Panc1 (cell line): Measurements from ENCODE around the gene GALNT13. TPM values are rescaled to one million over a fixed set of nuclear protein-coding genes. Genes with fewer than 3 reads are reported as not detected.

Experiments used
- ATAC-seq: fragments of 200-7000 bp; cut with Tn5 transposase; 2 replicates; pipeline ENCODE4 v1.9.1; 2020; ENCODE audit warnings: mild to moderate bottlenecking, moderate library complexity
- BruUV-seq: library from RNA; stranded (reverse); fragments of 400-500 nt; replicated peaks from 2 replicates; lab custom pipeline; 2021; lab: Mats Ljungman, UMichigan
- CTCF ChIA-PET: fragments of 300-600 bp; sonication (Branson Sonifier 250); formaldehyde crosslinking; loops from one replicate; lab custom pipeline; 2022; ENCODE audit warnings: antibody characterized with exemption; lab: Charles Lee
- POLR2A ChIA-PET: fragments of 300-600 bp; sonication (Branson Sonifier 250); formaldehyde crosslinking; loops from one replicate; lab custom pipeline; 2022; ENCODE audit warnings: antibody characterized with exemption; lab: Charles Lee
- DNase-seq: peaks from one replicate; pipeline ENCODE4 v3.0.0-alpha.2; 2010; ENCODE audit warnings: low read depth, low spot score
- H3K27ac ChIP-seq: 2 replicates; pipeline ENCODE4 v1.5.1; 2011; ENCODE audit warnings: mild to moderate bottlenecking, low read length, inconsistent platforms
- H3K27me3 ChIP-seq: fragments of 200-500 bp; sonication (Bioruptor generic); 2 replicates; pipeline ENCODE4 v1.6.0; 2014; ENCODE audit warnings: low read length, inconsistent platforms; ENCODE audit not compliant: control insufficient read depth, insufficient read depth
- H3K36me3 ChIP-seq: fragments of 200-500 bp; sonication (Bioruptor generic); 2 replicates; pipeline ENCODE4 v1.5.1; 2014; ENCODE audit warnings: inconsistent platforms, mild to moderate bottlenecking, low read length, moderate library complexity; ENCODE audit not compliant: control insufficient read depth, insufficient read depth
- H3K4me1 ChIP-seq: 2 replicates; pipeline ENCODE4 v1.5.1; 2011; ENCODE audit warnings: inconsistent platforms, mild to moderate bottlenecking, low read length, moderate library complexity; ENCODE audit not compliant: control insufficient read depth, insufficient read depth
- H3K4me3 ChIP-seq, 2 experiments: 2 replicates each; pipeline ENCODE4 v1.5.1; 2011 to 2012; ENCODE audit warnings: low read depth in 2 of 2, low read length in 2 of 2, mild to moderate bottlenecking in 2 of 2, inconsistent platforms in 1 of 2, moderate library complexity in 1 of 2
- H3K9me3 ChIP-seq: fragments of 200-500 bp; sonication (Bioruptor generic); 2 replicates; pipeline ENCODE4 v1.5.1; 2014; ENCODE audit warnings: low read depth, mild to moderate bottlenecking, inconsistent platforms, low read length, moderate library complexity; ENCODE audit not compliant: control insufficient read depth, insufficient read depth
- POLR2AphosphoS5 ChIP-seq: IDR thresholded peaks from 2 replicates; pipeline ENCODE4 v1.6.1; 2012; ENCODE audit warnings: mild to moderate bottlenecking, low read depth, low read length, moderate library complexity
- REST ChIP-seq, 2 experiments: IDR thresholded peaks; 2 replicates each; pipeline ENCODE4 v1.6.1; 2011 to 2012; ENCODE audit warnings: low read depth in 2 of 2, control low read depth in 1 of 2, low read length in 1 of 2, mild to moderate bottlenecking in 1 of 2, moderate library complexity in 1 of 2; ENCODE audit not compliant: insufficient read depth in 1 of 2
- SIN3A ChIP-seq: IDR thresholded peaks from 2 replicates; pipeline ENCODE4 v1.6.1; 2012; ENCODE audit warnings: low read depth, mild to moderate bottlenecking, low read length, moderate library complexity, borderline replicate concordance; ENCODE audit not compliant: insufficient read depth
- TCF7L2 ChIP-seq: IDR thresholded peaks from 2 replicates; pipeline ENCODE4 v1.6.1; 2011; ENCODE audit warnings: mild to moderate bottlenecking, low read depth, low read length, inconsistent platforms
- in situ Hi-C: cut with HindIII; loops from 2 replicates; pipeline ENCODE4 v1.10.0; 2016; ENCODE audit warnings: low sequenced_read_pairs, low pct_unique_long_range_greater_than_20kb
- intact Hi-C: fragments of 100-400 bp; cut with micrococcal nuclease; formaldehyde crosslinking; loops from one replicate; pipeline ENCODE4 v1.10.0; 2022; ENCODE audit not compliant: unreplicated experiment
- total RNA-seq: library from RNA; stranded (reverse); gene quantifications from one replicate; pipeline ENCODE4 v1.2.1, GENCODE V29; 2021; ENCODE audit not compliant: unreplicated experiment
- TF ChIP-seq, protein P1 (sequence below): fragments of 450-650 bp; IDR thresholded peaks from 2 replicates; pipeline ENCODE4 v1.5.1; 2017; ENCODE audit warnings: mild to moderate bottlenecking

GALNT13 gene
- total RNA-seq, 1 experiment from 2014 or later: not detected

DNA sequence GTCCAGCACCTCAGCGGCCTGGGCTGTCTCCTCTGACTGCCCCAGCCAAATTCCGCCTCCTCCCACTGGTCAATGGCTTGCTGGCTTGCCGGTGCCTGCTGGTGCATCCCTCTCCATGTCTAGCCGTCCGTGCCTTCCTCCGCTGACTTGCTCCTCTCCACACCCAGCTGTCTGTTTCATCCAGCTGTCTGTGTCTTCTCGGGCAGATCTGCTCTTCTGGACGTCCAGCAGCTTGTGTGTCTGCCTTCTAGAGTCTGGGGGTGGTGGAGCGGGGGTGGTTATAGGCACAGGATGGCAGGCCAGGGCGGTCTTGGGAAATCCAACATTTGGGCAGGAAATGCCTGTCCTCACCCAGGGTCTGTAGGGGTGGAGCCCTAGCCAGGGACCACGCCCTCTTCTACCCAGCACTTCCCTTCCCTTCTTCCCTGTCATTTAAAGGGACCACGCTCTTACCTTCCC is 369.2 kb downstream of the GALNT13 start:
- ChIA-PET POLR2A (no interaction called here), CTCF (no interaction called here)
- H3K9me3 ChIP-seq: no peaks in the 10 kb centered on the region
- no peak for DNase-seq
- H3K27ac ChIP-seq: no peak overlapping the region
- TF ChIP-seq REST (IDR thresholded peaks at IDR 0.05; ENCODE audit: insufficient read depth in 1 of 2, low read depth in 2 of 2, low read length in 1 of 2) (no peak), POLR2AphosphoS5 (no peak), TCF7L2 (no peak)
- H3K4me1 ChIP-seq: no peaks in the 10 kb centered on the region
- in situ Hi-C loops: no loop called here
- ATAC-seq: no peak
- no TSS peak for BruUV-seq
- H3K4me3 ChIP-seq: no peak overlapping the region
- intact Hi-C loops: no loop called here
- H3K36me3 ChIP-seq: no peaks in the 10 kb centered on the region
- no peaks in the 10 kb centered on the region for H3K27me3 ChIP-seq

DNA sequence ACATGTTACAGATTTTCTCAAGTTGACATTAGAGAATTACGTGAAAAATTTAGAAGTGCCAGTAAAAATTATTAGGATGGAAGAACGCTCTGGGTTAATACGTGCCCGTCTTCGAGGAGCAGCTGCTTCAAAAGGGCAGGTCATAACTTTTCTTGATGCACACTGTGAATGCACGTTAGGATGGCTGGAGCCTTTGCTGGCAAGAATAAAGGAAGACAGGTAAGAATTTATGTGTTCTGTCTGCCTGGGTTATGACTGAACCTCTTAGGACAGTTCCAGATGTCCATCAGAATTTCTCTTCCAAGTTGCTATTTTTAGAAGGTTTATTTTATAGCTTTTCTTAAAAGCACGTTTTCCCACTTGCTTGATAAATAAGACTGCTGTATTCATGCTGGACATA is 371.0 kb downstream of the GALNT13 start:
- H3K27me3 ChIP-seq: no peaks in the 10 kb centered on the region
- intact Hi-C loops: no loop called here
- no peak for DNase-seq
- H3K9me3 ChIP-seq: no peaks in the 10 kb centered on the region
- ChIA-PET POLR2A (no interaction called here), CTCF (no interaction called here)
- H3K36me3 ChIP-seq: no peaks in the 10 kb centered on the region
- H3K4me3 ChIP-seq: no peak overlapping the region
- no TSS peak for BruUV-seq
- in situ Hi-C loops: no loop called here
- no peaks in the 10 kb centered on the region for H3K4me1 ChIP-seq
- H3K27ac ChIP-seq: no peak overlapping the region
- ATAC-seq: no peak
- TF ChIP-seq, protein P1, sequence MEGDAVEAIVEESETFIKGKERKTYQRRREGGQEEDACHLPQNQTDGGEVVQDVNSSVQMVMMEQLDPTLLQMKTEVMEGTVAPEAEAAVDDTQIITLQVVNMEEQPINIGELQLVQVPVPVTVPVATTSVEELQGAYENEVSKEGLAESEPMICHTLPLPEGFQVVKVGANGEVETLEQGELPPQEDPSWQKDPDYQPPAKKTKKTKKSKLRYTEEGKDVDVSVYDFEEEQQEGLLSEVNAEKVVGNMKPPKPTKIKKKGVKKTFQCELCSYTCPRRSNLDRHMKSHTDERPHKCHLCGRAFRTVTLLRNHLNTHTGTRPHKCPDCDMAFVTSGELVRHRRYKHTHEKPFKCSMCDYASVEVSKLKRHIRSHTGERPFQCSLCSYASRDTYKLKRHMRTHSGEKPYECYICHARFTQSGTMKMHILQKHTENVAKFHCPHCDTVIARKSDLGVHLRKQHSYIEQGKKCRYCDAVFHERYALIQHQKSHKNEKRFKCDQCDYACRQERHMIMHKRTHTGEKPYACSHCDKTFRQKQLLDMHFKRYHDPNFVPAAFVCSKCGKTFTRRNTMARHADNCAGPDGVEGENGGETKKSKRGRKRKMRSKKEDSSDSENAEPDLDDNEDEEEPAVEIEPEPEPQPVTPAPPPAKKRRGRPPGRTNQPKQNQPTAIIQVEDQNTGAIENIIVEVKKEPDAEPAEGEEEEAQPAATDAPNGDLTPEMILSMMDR: no peak
- TF ChIP-seq POLR2AphosphoS5: no peak
- TF ChIP-seq TCF7L2: no peak
- TF ChIP-seq REST (IDR thresholded peaks at IDR 0.05; ENCODE audit: insufficient read depth in 1 of 2, low read depth in 2 of 2, low read length in 1 of 2): no peak
- no peak for TF ChIP-seq SIN3A
